Right atrium auricular region (tissue), 2 donors: ENCODE data around the gene DLGAP1. TPM values are rescaled to one million over a fixed set of nuclear protein-coding genes. Genes with fewer than 3 reads are reported as not detected.

Experiments used
- DNase-seq: peaks from one replicate; pipeline ENCODE4 v3.0.0-alpha.2; 2019; ENCODE audit warnings: low spot score
- H3K27ac ChIP-seq, 2 donors: fragments of 200-600 bp; sonication (generic); 1 replicate in 1 of 2; 2 replicates in 1 of 2; pipeline ENCODE4 v1.5.1; 2016 to 2019
- H3K27me3 ChIP-seq, 2 donors: fragments of 200-600 bp; sonication (generic); one replicate each; pipeline versions ENCODE4 v1.5.1 to v1.6.0; 2017 to 2019
- H3K36me3 ChIP-seq: fragments of 200-600 bp; sonication (generic); one replicate; pipeline ENCODE4 v1.5.1; 2016
- H3K4me1 ChIP-seq, 2 donors: fragments of 200-600 bp; sonication (generic); one replicate each; pipeline versions ENCODE4 v1.5.1 to v1.6.0; 2017 to 2019
- H3K4me3 ChIP-seq, 2 donors: fragments of 200-600 bp; sonication (generic); 1 replicate in 1 of 2; 2 replicates in 1 of 2; pipeline ENCODE4 v1.5.1; 2017 to 2019; ENCODE audit warnings: mild to moderate bottlenecking in 1 of 2, moderate library complexity in 1 of 2
- H3K9me3 ChIP-seq, 2 donors: fragments of 200-600 bp; sonication (generic); one replicate each; pipeline ENCODE4 v1.5.1; 2019
- total RNA-seq, 2 donors: library from RNA; depleted of rRNA; stranded (reverse); fragments of >200 nt; gene quantifications; one replicate each; pipeline ENCODE4 v1.1.0, GENCODE V29; 2016
- TF ChIP-seq, protein P1 (sequence below), 2 donors: fragments of 200-600 bp; sonication (generic); IDR thresholded peaks; one replicate each; pipeline ENCODE4 v1.5.1; 2019; ENCODE audit warnings: antibody characterized with exemption in 2 of 2

Gene DLGAP1
- total RNA-seq, 2 donors from 2014 or later: 0.56 to 1.1 TPM

DNA sequence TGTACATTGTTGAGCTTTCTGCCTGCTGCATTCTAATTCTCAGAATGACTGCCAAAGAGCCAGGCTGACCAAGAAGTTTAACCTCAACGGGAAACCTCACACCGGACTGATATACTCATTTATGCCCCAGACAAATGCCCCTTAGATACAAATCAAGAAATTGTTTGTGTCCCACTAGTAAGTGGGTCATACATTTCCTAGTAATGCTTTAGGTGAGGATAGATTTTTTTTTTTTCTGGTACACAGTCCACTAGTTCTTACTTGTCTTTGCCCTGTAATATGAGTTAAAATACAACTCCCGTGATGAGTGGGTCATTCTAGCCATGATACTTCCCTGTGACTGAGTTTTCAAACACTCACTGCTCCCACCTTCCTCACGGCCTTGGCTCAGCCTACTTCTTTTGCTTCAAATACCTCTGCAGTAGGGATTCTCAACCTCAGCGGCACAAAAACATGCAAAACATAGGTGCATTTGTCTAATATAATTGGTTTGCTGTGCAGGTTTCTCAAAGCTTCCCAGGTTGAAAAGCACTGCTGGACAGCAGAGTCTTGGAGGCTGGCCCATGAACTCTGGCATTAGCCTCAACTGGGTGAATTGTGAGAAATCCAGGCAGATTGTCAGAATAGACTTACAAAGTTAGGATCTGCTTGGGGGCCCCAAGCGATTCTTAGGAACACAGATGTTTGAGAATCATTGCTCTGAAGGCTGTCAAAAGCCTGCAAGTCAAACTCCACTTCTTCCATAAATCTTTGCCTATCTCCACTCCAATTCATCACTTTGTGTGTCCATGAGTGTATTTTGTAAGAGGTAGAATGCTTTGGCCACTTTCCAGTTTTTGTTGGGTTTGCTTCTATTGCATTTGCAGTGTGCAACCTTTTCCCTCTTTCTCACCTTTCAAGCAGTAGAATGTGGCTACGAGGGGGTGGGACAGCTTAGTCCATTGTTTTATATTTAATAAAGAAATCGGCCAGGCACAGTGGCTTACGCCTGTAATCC, 969.7 kb downstream of the DLGAP1 start:
- DNase-seq: no peak
- Histone ChIP-seq H3K27ac (no peak overlapping the region), H3K4me1 (no peaks in the 10 kb centered on the region), H3K9me3 (no peaks in the 10 kb centered on the region), H3K36me3 (no peaks in the 10 kb centered on the region), H3K4me3 (no peak overlapping the region), H3K27me3 (no peaks in the 10 kb centered on the region)
- TF ChIP-seq, protein P1, sequence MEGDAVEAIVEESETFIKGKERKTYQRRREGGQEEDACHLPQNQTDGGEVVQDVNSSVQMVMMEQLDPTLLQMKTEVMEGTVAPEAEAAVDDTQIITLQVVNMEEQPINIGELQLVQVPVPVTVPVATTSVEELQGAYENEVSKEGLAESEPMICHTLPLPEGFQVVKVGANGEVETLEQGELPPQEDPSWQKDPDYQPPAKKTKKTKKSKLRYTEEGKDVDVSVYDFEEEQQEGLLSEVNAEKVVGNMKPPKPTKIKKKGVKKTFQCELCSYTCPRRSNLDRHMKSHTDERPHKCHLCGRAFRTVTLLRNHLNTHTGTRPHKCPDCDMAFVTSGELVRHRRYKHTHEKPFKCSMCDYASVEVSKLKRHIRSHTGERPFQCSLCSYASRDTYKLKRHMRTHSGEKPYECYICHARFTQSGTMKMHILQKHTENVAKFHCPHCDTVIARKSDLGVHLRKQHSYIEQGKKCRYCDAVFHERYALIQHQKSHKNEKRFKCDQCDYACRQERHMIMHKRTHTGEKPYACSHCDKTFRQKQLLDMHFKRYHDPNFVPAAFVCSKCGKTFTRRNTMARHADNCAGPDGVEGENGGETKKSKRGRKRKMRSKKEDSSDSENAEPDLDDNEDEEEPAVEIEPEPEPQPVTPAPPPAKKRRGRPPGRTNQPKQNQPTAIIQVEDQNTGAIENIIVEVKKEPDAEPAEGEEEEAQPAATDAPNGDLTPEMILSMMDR (IDR thresholded peaks at IDR 0.05): no peak

- H3K27me3 ChIP-seq: no peaks in the 10 kb centered on the region
- TF ChIP-seq, protein P1 (IDR thresholded peaks at IDR 0.05): no peak
- no peaks in the 10 kb centered on the region for H3K4me1 ChIP-seq
- no peaks in the 10 kb centered on the region for H3K36me3 ChIP-seq
- H3K27ac ChIP-seq: no peak overlapping the region
- no peaks in the 10 kb centered on the region for H3K9me3 ChIP-seq
- DNase-seq: no peak
- H3K4me3 ChIP-seq: no peak overlapping the region
These were observed 972.8 kb downstream of the DLGAP1 start for GRCh38 chr18:3482258-3482657.

DNA sequence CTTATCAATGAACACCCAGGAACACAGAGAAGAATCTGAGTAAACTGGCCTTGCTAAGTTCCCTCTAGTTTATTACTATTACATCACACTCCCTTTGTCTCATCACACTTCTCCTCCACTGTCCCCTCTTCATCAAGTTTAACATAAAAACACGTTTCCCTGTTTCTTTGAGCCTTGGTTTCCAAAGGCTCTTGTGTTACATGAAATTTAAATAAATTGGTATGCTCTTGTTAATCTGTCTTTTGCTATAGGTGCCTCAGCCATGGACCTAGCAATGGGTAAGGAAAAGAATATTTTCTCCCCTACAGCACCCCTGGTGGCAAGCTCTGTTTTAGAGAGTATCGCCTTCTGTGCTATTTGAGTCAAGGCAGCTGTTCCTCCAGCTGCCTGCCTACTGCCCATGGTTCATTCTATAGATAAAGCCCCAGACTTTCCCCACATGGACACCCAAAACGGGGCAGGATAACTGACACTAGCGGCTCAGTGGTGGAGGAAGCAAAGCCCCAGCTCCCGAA, 973.4 kb downstream of the DLGAP1 start:
- no peaks in the 10 kb centered on the region for H3K36me3 ChIP-seq
- no peaks in the 10 kb centered on the region for H3K27me3 ChIP-seq
- no peak overlapping the region for H3K4me3 ChIP-seq
- H3K4me1 ChIP-seq: no peaks in the 10 kb centered on the region
- H3K27ac ChIP-seq: no peak overlapping the region
- TF ChIP-seq, protein P1 (IDR thresholded peaks at IDR 0.05): peak in 1 of 2 donors; percentile 49
- no peak for DNase-seq
- H3K9me3 ChIP-seq: no peaks in the 10 kb centered on the region

GRCh38 chr18:3480827-3481573, 974.1 kb downstream of the DLGAP1 start:
- Histone ChIP-seq H3K27ac (no peak overlapping the region), H3K36me3 (no peaks in the 10 kb centered on the region), H3K4me3 (no peak overlapping the region), H3K9me3 (no peaks in the 10 kb centered on the region), H3K27me3 (no peaks in the 10 kb centered on the region), H3K4me1 (no peaks in the 10 kb centered on the region)
- no peak for DNase-seq
- TF ChIP-seq, protein P1 (IDR thresholded peaks at IDR 0.05): no peak

- H3K4me3 ChIP-seq: no peak overlapping the region
- H3K27me3 ChIP-seq: no peaks in the 10 kb centered on the region
- DNase-seq: no peak
- no peaks in the 10 kb centered on the region for H3K4me1 ChIP-seq
- H3K27ac ChIP-seq: no peak overlapping the region
- TF ChIP-seq, protein P1 (IDR thresholded peaks at IDR 0.05): no peak
- no peaks in the 10 kb centered on the region for H3K9me3 ChIP-seq
- no peaks in the 10 kb centered on the region for H3K36me3 ChIP-seq
These were observed 975.1 kb downstream of the DLGAP1 start for GRCh38 chr18:3479978-3480509.
